Prostate gland (tissue), 2 donors: ENCODE data around the gene PTPRG. TPM values are rescaled to one million over a fixed set of nuclear protein-coding genes. Genes with fewer than 3 reads are reported as not detected.

Experiments
- DNase-seq: peaks from one replicate; pipeline ENCODE4 v3.0.0-alpha.2; 2019; ENCODE audit warnings: low spot score
- H3K27ac ChIP-seq, 2 donors: fragments of 200-600 bp; sonication (generic); 2 replicates each; pipeline ENCODE4 v1.5.1; 2017 to 2019
- H3K27me3 ChIP-seq: fragments of 200-600 bp; sonication (generic); replicated peaks from 2 replicates; pipeline ENCODE4 v1.5.1; 2019; ENCODE audit not compliant: insufficient read depth
- H3K36me3 ChIP-seq, 2 donors: fragments of 200-600 bp; sonication (generic); 1 replicate in 1 of 2; 2 replicates in 1 of 2; pipeline versions ENCODE4 v1.5.1 to v1.8.1; 2017 to 2019
- H3K4me1 ChIP-seq: fragments of 200-600 bp; sonication (generic); replicated peaks from 2 replicates; pipeline ENCODE4 v1.5.1; 2019
- H3K4me3 ChIP-seq, 2 donors: fragments of 200-600 bp; sonication (generic); 2 replicates each; pipeline ENCODE4 v1.5.1; 2017 to 2019
- H3K9me3 ChIP-seq: fragments of 200-600 bp; sonication (generic); 2 replicates; pipeline ENCODE4 v1.5.1; 2017
- POLR2A ChIP-seq: fragments of 450-650 bp; IDR thresholded peaks from one replicate; pipeline ENCODE4 v1.6.1; 2016; ENCODE audit warnings: antibody characterized with exemption, mild to moderate bottlenecking
- POLR2AphosphoS5 ChIP-seq: sonication (generic); formaldehyde crosslinking; IDR thresholded peaks from one replicate; pipeline ENCODE4 v1.6.1; 2017; ENCODE audit warnings: antibody characterized with exemption
- WGBS: methylation state at CpG from one replicate; pipeline ENCODE4 v1.1.5; 2018; 5-methylcytosine and 5-hydroxymethylcytosine counted together
- intact Hi-C: fragments of 100-400 bp; cut with DNase I; formaldehyde crosslinking; loops from one replicate; pipeline ENCODE4 v1.14.2; 2022
- total RNA-seq, 2 donors: library from RNA; depleted of rRNA; stranded (reverse); fragments of >200 nt; gene quantifications; one replicate each; pipeline ENCODE4 v1.1.0, GENCODE V29; 2016
- TF ChIP-seq, protein P1 (sequence below), 4 experiments: fragments of 200-600 bp in 2 of 4; fragments of 450-650 bp in 2 of 4; sonication (generic) in 2 of 4; IDR thresholded peaks; 1 replicate in 3 of 4; 2 replicates in 1 of 4; pipeline ENCODE4 v1.5.1; 2016 to 2019; ENCODE audit warnings: antibody characterized with exemption in 4 of 4, mild to moderate bottlenecking in 2 of 4, moderate library complexity in 2 of 4

Gene PTPRG
- total RNA-seq, 2 donors from 2014 or later: 22.0 to 78.6 TPM

DNA sequence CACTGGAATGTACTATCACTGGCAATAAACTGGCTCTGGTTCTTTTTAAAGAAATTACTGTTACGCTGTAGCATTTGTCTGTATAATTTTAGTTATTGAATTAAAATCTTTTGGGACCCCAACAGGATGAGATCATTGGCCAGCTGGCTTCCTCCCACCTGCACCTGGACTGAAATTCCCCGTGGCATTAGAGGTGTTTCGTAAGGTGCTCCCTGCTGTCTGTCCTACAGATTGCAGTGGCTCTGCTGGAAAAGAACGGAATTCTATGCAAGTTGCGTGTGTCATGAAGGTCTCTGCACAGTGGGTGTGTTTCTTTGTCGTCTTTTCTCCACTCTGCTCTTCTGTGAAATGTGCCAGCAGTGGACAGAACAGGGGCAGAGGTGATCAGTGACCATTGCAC is 383.4 kb downstream of the PTPRG start:
- TF ChIP-seq POLR2AphosphoS5 (no peak), POLR2A (no peak)
- TF ChIP-seq, protein P1, sequence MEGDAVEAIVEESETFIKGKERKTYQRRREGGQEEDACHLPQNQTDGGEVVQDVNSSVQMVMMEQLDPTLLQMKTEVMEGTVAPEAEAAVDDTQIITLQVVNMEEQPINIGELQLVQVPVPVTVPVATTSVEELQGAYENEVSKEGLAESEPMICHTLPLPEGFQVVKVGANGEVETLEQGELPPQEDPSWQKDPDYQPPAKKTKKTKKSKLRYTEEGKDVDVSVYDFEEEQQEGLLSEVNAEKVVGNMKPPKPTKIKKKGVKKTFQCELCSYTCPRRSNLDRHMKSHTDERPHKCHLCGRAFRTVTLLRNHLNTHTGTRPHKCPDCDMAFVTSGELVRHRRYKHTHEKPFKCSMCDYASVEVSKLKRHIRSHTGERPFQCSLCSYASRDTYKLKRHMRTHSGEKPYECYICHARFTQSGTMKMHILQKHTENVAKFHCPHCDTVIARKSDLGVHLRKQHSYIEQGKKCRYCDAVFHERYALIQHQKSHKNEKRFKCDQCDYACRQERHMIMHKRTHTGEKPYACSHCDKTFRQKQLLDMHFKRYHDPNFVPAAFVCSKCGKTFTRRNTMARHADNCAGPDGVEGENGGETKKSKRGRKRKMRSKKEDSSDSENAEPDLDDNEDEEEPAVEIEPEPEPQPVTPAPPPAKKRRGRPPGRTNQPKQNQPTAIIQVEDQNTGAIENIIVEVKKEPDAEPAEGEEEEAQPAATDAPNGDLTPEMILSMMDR (IDR thresholded peaks at IDR 0.05): no peak
- H3K36me3 ChIP-seq: no peaks in the 10 kb centered on the region
- H3K27me3 ChIP-seq: no peaks in the 10 kb centered on the region
- DNase-seq: no peak
- H3K4me3 ChIP-seq: no peak overlapping the region
- no peaks in the 10 kb centered on the region for H3K4me1 ChIP-seq
- no peak overlapping the region for H3K27ac ChIP-seq
- H3K9me3 ChIP-seq: no peaks in the 10 kb centered on the region
- intact Hi-C loops: no loop called here
- 90% methylated on average over 6 of the region's 6 CpGs for WGBS

DNA sequence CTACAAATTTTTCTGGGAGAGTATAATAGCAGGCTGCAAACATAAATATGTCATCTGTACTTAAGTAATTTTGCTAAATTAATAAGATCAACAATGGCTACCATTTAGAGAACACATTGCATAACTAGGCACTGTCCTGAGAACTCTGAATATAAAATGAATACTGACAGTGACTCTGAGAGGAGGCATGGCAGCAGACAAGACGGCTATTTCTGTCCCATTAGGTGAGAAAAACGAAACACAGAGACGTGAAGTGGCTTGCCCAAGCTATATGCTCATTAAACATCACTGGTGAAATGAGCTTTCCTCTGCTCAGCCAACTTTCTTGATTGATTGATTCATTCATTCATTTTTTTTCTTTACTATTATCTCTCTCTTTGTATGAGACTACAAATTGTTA is 384.3 kb downstream of the PTPRG start:
- Histone ChIP-seq H3K4me1 (no peaks in the 10 kb centered on the region), H3K9me3 (no peaks in the 10 kb centered on the region), H3K36me3 (no peaks in the 10 kb centered on the region), H3K4me3 (no peak overlapping the region), H3K27ac (no peak overlapping the region), H3K27me3 (no peaks in the 10 kb centered on the region)
- intact Hi-C loops: no loop called here
- DNase-seq: no peak
- TF ChIP-seq POLR2AphosphoS5 (no peak), POLR2A (no peak)
- TF ChIP-seq, protein P1 (IDR thresholded peaks at IDR 0.05): no peak
- WGBS: 65% methylated on average over 3 of the region's 3 CpGs

DNA sequence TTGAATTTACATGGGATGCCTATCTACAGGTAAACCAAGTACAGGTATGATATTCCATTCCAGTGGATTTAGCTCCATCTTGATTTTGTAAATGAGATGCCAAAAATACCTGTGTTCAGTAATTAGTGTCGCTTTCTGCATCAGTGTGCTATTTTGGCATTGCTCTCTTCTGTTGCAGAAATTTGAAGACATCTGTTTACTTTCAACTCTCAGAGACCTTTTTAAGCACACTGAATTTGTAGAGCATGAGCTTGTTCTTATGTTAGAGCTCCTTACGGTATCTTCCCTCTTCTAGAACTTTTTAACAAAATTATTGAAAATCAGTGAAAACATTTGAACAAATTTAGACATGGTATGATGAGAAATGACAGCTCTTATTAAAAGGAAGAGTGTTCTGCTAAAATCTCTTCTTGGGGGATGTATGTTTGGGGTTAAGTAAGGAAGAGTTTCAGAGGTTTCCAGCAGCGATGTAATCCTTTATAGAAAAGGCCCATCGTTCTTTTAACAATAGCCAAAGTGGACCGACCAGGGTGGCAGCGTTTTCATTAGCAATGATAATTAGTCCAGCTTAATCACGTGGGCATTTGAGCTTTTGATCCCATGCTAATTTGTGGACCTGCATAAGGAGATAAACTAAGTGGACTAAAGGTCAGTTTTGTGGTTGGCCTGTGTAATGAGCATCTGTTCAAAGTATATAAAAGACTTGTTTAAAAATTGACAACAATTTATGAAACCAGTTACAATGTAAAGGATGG is 385.4 kb downstream of the PTPRG start:
- Histone ChIP-seq H3K9me3 (no peaks in the 10 kb centered on the region), H3K36me3 (no peaks in the 10 kb centered on the region), H3K4me1 (no peaks in the 10 kb centered on the region), H3K27ac (no peak overlapping the region), H3K4me3 (no peak overlapping the region), H3K27me3 (no peaks in the 10 kb centered on the region)
- no peak for DNase-seq
- TF ChIP-seq POLR2A (no peak), POLR2AphosphoS5 (no peak)
- TF ChIP-seq, protein P1 (IDR thresholded peaks at IDR 0.05): no peak
- 70% methylated on average over 7 of the region's 7 CpGs for WGBS
- intact Hi-C loops: no loop called here

DNA sequence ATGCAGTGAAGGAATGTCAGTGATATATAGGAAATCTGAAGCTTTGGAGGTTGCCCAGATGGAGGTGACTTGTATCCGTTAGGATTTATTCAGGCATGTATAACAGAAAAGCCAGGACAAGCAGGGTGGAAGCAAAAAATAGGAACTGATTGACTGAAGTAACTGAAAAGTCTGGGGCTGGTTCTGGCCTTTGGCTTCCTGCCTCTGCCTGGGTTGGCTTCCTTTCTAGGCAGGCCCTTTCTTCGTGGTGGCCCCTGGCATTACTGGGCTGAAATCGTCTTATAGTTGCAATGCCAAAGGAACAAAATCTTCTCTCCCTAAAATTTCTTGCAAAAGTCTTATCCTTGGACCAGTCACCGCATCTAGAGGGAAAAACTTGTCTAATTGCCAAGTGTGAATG is 386.1 kb downstream of the PTPRG start:
- intact Hi-C loops: no loop called here
- no peak overlapping the region for H3K4me3 ChIP-seq
- H3K27me3 ChIP-seq: no peaks in the 10 kb centered on the region
- no peaks in the 10 kb centered on the region for H3K9me3 ChIP-seq
- TF ChIP-seq POLR2A (no peak), POLR2AphosphoS5 (no peak)
- TF ChIP-seq, protein P1 (IDR thresholded peaks at IDR 0.05): no peak
- no peak for DNase-seq
- no peaks in the 10 kb centered on the region for H3K4me1 ChIP-seq
- WGBS: 69% methylated on average over 4 of the region's 4 CpGs
- no peak overlapping the region for H3K27ac ChIP-seq
- H3K36me3 ChIP-seq: no peaks in the 10 kb centered on the region

DNA sequence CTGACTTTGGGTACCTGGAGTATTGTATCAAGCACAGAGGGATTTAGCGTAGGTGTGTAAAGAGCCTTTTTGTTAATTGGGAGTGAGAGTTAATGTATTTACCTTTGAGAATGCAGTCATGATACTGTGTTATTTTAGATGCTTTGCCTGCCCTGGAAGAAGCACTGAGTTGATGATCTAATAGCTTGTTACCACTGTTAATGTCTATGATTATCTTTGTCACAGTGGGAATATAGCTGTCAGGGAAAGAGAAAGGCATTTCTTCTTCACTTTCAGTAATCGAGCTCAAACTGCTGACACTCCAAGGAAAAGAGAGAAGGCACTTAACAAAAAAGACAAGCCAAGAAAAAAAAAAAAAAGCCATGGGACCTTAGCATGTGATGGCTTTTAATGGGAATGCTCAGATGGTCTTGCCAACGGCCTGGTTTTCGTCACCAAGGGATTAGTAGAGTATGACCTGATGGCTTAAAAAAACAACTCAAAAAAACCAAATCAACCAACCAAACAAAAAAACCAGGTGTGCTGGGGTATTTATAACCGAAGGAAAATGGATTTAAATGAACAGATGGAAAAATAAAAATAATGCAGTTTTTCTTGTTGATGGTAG is 387.4 kb downstream of the PTPRG start:
- intact Hi-C loops: no loop called here
- no peak overlapping the region for H3K27ac ChIP-seq

More for the DNA sequence above, 387.4 kb downstream of the PTPRG start:
- H3K9me3 ChIP-seq: no peaks in the 10 kb centered on the region
- DNase-seq: no peak
- H3K36me3 ChIP-seq: no peaks in the 10 kb centered on the region
- no peaks in the 10 kb centered on the region for H3K4me1 ChIP-seq
- no peak for TF ChIP-seq POLR2AphosphoS5
- TF ChIP-seq, protein P1 (IDR thresholded peaks at IDR 0.05): no peak
- TF ChIP-seq POLR2A: no peak
- no peak overlapping the region for H3K4me3 ChIP-seq
- 84% methylated on average over 5 of the region's 5 CpGs for WGBS
- no peaks in the 10 kb centered on the region for H3K27me3 ChIP-seq
